ENCODE data around the gene PPP1R16B. TPM values are rescaled to one million over a fixed set of nuclear protein-coding genes. Genes with fewer than 3 reads are reported as not detected.
A peak's percentile ranks its signal among the peaks of the same experiment; 100 is the strongest.
"Not testable (repeated sequence)": the region's sequence is repeated elsewhere in the genome, so short reads cannot be mapped to it uniquely, and the experiment has no call there.

Gene PPP1R16B
- total RNA-seq, 1 donor from 2014 or later: 135 TPM

DNA sequence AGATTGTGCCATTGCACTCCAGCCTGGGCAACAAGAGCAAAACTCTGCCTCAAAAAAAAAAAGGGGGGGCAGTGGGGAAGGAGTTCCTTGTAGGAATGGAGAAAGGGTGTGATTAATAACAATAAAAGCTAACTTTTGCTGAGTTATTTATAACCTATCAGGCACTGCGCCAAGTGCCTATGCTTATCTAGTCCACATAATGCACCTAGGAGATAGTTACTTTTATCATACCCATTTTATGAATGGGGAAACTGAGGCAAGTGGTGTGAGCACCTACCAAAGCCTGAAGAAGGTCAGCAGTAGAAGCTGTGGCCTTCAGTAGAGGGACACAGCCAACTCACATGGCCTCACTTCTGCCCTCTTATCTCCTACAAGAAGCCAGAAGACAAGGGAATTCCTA is 13.6 kb upstream of the PPP1R16B start:
- DNase-seq (ENCODE audit: low read depth in 2 of 2): no peak

DNA sequence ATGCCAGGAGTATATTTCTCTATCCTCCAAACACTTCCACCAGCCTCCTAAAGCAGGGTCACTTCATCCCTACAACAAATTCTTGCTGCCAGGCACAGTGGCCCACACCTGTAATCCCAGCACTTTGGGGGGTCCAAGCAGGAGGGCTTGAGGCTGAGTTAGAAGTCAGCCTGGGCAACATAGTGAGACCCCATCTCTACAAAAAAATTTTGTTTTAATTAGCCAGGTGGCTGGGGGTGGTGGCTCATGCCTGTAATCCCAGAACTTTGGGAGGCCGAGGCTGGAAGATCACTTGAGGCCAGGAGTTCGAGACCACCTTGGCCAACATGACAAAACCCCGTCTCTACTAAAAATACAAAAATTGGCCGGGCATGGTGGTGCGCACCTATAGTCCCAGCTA is 11.4 kb upstream of the PPP1R16B start:
- not testable (repeated sequence) for DNase-seq (ENCODE audit: low read depth in 2 of 2)

DNA sequence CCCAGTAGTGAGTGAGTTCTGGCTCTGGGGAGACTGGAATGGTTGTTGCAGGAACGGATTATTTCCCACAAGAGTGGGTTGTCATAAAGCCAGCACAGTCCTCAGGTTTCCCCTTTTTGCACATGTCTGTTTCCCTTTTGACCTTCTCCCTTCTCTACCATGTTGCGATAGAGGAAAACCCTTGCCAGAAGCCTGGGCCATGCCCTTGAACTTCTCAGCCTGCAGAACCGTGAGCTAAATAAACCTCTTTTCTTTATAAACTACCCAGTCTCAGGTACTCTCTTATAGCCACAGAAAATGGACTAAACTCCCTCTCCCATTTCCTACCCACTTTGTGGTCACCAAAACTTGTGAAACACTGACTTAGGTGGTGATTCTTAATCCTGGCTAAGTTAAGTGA is 7.2 kb upstream of the PPP1R16B start:
- no peak for DNase-seq (ENCODE audit: low read depth in 2 of 2)

DNA sequence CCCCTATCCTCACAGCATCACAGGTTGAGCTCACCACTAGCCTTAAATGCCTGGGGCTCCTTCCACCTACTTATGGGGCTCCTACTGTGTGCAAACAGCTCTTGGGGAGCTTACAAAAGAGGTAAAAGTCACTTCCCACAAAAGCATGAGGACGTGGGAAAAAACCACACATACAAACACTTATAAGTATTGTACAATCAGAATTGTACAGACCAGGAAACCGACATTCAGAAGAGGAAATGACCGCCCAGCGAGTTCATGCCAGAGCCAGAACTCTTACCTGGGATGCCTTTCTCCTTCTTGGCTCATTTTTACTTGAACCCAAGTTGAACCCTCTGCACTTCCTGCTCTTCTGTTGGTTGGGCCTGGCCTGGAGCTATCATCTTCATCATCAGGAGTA is 6.3 kb upstream of the PPP1R16B start:
- peak; percentile 45 to 92 for DNase-seq (ENCODE audit: low read depth in 2 of 2)

DNA sequence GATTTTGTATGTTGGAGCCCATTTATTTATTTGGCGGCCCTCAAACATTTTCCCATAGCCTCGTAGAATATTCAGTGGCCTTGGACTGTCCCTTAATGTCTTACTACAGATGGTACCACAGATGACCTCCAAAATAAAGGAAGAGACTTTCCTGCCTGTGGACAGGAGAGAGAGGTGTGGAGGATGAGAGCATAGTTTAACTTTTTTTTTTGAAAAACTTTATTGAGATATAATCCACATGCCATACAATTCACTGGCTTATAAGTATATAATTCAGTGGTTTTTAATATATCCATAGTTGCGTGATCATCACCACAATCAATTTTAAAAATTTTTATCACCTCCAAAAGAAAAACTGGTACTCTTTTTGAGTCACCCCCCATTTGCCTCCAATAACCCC is 4.6 kb upstream of the PPP1R16B start:
- DNase-seq (ENCODE audit: low read depth in 2 of 2): no peak

DNA sequence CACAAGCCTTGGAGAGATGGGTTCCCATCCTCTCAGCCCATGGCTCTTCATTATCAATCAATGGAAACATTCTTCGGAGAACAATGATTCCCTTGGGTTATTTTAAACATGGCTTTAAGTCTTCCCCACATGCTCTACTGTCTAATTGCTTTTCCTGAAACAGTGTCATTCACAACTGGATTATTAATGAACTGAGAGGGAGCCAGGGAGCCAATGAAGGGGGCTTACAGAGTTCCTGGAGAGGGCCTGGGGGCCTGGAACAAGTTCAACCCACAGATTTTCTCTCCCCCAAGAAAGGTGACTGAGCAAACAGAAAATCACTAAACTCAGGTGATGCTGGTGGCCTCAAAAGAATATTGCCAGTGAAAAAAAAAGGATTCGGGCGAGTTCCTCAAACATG is 1.3 kb upstream of the PPP1R16B start:
- DNase-seq (ENCODE audit: low read depth in 2 of 2): no peak

DNA sequence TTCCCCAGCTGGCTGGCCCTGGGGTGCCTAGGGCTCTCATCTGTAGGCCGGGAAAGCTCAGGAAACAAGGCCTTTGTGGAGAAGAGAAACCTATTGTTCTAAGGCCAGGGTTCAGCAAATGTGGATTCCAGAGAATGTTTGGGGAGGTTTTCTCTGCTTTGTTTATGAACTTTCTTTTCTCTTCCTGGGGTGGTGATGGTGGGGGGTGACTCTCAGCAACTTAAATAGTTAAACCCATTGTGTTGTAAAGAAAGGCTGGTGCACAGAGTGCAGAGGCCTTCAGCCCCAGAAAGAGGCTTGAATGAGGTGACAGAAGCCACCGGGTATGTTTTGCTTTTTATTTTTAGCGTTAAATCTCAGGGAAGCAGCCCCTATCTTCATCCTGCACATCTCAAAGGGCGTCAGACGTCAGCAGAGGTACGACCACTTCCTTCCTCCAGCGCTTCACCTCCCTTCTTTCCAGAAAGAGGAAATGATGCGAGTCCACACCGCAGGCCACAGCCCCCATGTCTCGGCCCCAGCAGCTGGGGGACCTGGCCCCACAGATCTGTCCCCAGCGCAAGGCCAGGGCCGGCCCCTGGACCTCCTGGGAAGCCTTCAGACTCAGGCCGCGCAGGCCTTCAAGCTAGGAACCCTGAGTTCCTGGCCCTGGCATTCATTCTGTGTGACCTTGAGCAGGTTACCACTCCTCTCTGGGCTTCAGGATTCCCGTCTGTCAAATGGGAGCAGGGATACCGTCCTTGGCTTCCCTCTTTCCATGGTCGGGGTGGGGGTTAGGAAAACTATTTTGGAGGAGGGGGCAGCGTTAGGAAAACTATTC is 605 bp upstream of the PPP1R16B start:
- DNase-seq (ENCODE audit: low read depth in 2 of 2): peak; percentile 83 to 96

DNA sequence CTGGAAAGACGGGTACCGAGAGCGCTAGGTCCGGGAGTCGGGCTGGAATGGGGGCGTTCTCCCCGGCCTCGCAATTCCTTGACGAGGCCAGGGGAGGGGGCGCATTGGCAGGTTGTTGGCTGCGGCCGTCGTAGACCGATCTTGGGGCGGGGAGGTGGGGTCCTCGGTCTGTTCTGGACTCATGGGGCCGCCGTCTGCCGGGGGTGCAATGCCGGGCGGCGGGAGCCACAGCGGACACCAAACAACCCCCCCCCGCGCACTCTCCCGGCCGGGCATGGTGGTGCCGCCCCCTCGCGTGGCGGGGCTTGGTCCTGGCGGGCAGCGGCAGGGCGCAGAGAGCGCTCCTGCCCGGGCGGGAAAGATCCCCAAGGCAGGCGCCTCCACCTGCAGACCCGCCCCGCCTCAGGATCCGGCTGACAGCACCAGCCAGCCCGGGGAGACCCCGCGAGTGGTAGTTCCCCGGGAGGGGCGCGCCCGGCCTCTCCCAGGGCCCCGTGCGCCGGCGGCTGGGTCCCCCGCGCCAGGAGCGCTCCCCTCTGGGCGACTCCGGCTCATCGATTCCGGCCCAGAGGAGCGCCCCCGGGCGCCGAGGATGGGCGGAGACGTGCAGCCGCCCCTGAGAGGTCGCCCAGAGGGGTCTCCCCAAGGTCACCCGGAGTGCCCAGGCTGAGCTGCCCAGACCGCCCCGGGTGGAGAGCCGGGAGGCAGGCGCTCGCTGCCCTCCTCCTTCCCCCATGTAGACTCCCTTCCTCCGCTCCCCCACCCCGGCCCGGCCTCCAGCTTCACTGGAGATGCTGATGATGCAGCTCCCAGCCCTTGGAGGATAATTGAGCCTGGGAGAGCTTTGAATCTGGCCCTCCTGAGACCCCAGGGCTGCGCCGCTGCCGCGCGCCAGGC is 709 bp downstream of the PPP1R16B start:
- peak in 1 of 2 donors; percentile 53 for DNase-seq (ENCODE audit: low read depth in 2 of 2)

DNA sequence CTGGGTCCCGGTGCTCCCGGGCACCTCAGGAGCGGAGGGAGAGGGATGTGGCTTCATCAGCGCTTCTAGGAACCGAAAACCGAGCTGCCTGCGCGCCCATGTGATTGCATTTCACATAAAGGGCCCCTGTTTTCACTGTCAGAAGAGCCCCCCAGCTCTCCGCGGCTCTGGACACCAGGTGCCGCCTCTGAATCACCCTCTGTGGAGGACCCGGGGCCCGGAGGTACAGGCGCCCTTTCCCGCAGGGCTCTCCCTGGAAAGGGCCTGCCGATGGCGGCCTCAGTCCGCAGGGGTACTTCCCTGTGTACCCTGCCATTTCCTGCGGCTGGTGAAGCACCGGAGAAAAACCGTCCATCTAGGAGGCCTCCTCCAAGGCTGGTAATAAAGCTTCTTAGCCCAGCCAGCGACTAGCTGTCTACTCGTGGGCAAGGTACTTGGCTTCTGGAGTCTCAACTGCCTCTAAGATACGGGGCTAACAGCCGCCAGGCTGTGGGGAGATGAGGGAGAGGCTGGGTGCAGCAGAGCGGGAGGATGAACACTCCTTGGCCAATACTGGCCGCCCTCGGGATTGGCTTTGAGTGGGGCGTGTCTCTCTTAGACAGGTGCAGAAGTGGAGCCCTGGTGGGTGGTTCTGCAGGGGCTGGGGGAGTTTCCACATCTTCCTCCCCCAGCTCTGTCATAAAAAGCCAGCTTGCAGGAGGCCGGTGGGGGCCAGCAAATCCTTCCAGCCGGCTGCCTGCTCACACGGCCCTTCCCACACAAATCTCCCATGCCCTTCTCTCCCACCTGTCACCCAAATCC is 1.6 kb downstream of the PPP1R16B start:
- no peak for DNase-seq (ENCODE audit: low read depth in 2 of 2)

DNA sequence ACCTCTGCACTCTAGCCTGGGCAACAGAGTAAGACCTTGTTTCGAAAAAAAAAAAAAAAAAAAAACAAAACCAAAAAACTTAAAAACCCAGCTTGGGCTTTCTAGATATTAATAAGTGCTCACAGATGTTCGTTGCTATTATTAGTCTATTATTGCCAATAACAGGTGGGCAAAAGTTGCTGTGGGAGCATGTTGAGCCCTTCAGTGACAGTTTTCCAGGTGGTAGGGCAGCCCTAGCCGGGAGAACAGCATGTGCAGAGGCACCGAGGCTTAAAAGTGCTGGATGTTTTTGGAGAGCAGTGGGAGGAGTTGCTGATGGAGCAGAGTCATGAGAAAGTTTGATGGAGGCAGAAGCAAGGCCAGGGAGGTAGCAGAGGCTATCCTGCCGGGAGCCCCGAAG is 4.4 kb downstream of the PPP1R16B start:
- DNase-seq (ENCODE audit: low read depth in 2 of 2): no peak

DNA sequence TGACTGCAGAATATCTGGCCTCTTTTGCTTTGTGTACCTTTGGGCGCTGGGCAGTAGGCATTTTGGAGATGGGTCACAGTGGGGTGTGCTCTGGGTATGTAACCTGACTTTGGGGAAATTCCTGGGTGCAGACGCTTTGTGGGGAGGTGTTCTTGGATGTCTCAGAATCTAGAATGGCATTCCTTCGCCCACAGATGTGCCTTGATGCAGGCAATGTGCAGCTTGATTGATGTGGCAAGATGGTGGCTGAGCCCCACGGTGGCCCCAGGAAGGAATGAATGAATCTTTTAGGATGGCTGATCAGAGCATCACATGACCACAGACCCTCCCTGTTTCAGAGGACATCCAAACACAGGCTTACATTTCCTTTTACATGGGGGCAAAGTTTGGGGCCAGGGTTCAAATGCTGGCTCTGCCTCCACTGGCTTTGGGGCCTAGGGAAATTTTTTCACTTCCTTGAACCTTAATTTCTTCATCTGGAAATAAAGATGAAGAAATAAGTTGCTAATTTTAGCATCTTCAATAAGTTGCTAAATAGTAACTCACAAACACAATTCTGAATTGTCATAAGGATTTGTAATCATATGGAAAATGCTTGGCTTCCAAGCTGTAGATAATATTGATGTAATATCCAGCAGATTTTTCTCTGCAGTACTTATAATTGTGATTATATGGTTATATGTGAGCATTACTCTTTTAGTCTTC is 5.6 kb downstream of the PPP1R16B start:
- DNase-seq (ENCODE audit: low read depth in 2 of 2): no peak

DNA sequence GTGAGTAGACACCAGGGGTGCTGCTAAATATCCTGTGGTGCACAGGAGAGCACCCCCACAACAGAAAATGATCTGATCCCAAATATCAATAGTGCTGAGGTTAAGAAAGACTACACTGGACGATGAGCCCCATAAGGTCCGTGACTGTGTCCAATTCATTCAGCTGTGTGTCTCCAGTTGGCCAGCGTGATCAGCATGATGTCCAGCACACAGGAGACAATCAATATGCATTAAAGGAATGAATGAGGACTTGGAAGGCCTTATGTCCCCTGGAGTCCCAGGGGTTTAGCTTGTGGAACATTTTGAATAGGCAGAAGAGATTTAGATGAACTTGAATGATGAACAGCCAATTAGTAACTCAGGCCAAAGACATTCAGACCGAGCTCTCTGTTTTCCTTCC is 6.3 kb downstream of the PPP1R16B start:
- no peak for DNase-seq (ENCODE audit: low read depth in 2 of 2)

DNA sequence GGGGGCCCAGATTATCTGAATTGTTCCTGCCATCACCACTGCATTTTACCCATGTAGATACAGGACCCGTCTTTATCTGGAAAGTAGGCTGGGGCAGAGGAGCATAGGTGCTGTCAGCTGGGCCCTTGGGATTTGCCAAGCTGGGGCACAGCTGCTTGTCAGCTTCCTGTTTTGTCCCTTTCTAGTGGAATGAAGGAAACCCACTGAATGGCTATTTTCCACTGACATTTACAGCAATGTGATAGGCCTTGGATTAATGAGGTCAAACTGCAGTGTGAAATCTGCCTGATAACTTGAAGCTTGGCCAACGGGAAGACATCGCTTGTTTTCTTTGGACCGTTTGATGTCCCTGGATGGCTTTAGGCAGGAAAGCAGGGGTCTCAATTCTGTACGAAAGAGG is 6.7 kb downstream of the PPP1R16B start:
- DNase-seq (ENCODE audit: low read depth in 2 of 2): peak; percentile 96 to 97

DNA sequence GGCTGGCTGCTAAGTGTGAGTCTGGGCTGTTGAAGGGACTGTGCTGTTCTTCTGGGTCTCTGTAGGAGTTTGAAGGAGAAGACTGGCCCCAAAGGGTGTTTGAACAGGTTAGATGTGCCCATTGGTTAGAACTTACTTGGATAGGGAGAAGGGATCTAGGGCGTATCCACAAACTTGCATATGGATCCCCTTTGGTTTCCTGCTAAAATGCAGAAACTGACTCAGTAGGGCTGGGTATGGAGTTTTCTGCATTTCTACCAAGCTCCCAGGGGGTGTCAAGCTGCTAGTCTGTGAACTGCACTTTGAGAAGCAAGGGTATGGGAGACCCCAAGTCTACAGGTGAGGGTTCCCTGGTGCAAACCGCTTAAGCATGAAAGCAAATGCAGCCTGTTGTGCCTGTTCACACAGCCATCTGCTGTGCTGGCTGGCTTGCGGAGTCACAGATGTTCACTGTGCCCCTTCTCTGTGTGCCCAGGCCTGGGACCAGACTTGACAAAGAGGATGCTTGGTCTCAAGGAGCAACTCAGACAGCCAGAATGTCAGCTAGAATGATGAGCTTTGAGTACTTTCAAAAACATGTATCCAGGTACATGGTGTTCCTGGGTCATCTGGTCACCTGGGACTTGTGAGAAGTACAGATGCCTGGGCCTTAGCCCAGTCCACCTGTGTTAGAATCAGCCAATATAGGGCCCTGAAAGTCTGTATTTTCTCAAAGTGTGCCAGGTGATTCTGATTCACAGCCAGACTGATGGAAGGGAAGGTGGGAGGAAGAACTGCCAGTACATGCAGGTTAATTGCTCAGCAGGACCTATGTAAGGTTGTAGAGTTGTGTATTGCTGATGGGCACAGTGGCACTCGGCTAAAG is 7.4 kb downstream of the PPP1R16B start:
- no peak for DNase-seq (ENCODE audit: low read depth in 2 of 2)

DNA sequence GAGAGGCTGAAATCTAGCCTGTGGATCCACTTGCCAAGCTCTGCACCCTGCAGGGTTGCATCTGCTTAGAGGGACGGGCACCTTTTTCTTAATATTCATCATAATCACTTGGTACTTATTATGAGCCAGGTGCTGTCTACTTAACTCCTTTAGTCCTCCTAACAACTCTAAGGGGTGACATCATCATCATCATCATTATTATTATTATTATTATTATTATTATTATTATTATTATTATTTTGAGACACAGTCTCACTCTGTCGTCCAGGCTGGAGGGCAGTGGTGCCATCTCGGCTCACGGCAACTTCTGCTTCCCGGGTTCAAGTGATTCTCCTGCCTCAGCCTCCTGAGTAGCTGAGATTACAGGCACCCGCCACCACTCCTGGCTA is 8.1 kb downstream of the PPP1R16B start:
- DNase-seq (ENCODE audit: low read depth in 2 of 2): not testable (repeated sequence)

DNA sequence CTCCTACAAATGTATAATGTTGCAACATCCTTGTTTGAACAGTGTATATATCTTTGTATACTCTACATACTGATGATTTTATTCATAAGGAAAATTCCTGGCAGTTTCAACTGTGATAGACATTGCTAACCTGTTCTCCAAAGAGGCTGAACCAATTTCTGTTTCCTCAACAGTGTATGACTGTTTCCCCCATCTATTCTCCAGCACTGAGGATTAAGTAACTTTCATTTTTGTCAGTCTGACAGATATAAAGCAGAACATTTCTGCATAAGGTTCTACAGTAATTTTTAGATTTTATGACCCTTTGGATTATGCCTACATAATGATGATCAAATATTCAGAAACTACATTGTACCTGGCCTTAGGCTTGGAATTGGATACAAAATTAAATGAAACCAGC is 9.9 kb downstream of the PPP1R16B start:
- DNase-seq (ENCODE audit: low read depth in 2 of 2): no peak

DNA sequence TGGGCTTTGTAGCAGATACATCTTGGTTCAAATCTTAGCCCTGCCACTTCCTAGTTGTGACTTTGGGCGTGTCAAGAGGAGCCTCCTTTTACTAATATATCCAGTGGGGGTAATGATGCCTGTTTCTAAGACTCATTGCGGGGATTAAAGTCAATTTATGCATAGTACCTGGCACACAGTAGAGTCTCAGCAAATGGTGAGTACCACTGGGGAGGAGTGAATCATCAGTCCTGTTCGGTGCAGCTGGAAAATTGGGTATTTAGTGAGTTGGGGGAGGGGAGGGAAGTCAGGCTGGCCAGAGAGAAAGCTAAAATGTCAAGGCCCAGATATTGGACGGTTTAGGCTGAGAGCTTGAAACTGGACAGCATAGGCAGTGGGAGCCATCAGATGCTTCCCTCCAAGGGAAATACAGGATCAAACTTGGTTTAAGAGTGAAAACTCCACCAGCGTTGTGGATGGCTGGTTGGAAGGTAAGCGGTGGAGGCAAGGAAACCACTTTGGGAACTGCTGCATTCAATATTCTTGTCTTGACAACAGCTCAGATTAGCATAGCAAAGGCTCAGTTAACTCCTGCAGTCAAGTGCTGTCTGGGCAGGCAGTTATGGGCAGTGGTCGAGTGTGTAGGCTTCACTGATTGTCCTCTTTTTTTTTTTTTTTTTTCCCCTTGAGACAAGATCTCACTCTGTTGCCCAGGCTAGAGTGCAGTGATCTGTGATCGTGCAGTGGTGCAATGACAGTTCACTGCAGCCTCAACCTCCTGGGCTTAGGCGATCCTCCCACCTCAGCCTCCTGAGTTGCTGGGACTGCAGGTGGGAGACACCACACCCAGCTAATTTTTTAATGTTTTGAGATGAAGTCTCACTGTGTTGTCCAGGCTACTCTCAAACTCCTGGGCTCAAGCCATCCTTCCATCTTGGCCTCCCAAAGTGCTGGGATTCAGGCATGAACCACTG is 12.9 kb downstream of the PPP1R16B start:
- no peak for DNase-seq (ENCODE audit: low read depth in 2 of 2)

DNA sequence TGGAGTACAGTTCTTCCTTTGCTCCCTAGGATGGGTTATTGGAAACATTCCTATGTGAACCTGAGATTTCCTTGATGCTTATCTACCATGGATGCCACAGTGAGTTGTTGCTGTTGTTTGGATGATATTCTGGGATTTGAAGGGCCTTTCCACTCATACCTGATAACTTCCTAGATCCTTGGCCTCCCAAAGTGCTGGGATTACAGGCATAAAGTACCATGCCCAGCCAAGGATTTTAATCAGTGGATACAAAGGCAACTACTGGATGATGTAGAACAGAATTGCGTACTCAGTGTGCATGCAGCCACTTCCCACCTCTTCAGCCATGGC is 20.0 kb downstream of the PPP1R16B start:
- DNase-seq (ENCODE audit: low read depth in 2 of 2): no peak

Data from dermis microvascular lymphatic vessel endothelial cell (primary cell).